SHP77 (cell line): ENCODE measurements around the gene CD14.
"Not testable (repeated sequence)": the region's sequence is repeated elsewhere in the genome, so short reads cannot be mapped to it uniquely, and the experiment has no call there.

Experiments
- DNase-seq, 2 experiments: peaks; one replicate each; lab custom pipeline; 2025; lab: John Stamatoyannopoulos, UW

The CD14 gene

DNA sequence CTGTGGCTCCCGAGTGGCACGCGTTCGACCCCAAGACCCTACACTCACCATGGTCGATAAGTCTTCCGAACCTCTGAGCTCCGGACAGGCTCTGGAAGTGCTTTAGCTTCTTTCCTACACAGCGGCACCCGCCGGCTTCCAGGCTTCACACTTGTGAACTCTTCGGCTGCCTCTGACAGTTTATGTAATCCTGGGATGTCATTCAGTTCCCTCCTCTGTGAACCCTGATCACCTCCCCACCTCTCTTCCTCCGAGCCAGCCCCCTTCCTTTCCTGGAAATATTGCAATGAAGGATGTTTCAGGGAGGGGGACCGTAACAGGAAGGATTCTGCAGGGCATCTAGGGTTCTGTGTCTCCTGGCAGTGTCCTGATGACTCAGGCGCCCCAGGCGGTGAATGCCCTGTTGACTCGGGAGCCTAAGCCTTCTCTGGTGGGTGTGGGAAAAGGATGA, at the start of gene CD14:
Gene CD14 (minus strand): TSS at position 155 of the 451 bp plus-strand sequence. CDS start 104 bp downstream, at position 51.
- DNase-seq, result peak in 1 of 2 experiments; percentile 22

DNA sequence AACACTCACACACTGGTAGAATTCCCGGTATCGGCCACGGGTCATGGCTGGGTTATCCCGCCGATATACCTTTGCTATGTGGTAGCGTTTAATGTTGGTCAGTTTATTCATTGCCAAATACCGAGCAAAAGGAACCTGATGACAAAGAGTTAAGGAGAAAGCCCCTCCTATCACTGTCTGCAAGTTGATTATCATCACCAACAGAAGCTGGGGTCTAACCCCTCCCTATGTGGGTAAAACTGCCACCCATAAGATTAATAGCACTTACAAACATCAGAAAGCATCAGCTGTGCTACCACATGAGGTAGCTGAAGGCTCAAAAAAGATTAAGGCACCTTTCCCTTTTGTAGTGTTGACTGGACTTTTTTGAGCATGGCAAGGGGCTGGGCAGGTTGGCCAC, 46.0 kb upstream of the CD14 start:
- no peak for DNase-seq

- no peak for DNase-seq
These were observed 45.0 kb upstream of the CD14 start for GRCh38 chr5:140677947-140678346.

DNA sequence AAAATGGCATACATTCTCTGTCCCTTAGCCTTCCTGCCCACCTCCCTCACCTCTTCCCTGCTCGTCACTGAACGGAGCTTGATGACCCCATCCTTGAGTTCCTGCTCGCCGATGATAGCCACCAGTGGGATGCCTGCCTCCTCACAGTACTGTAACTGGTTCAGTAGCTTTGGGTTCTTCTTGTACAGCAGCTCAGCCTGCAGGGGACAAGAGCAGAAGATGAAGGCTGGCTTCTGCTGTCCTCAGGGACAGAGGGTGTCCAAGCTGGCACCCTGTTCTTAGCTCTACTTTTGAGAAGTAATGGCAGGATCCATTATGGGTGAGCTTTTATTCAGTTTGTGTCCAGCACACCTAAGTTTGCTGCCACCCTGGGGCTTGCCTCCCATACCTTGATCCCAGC, 41.7 kb upstream of the CD14 start:
- no peak for DNase-seq

GRCh38 chr5:140674211-140674610, 41.2 kb upstream of the CD14 start:
- DNase-seq, result no peak

DNA sequence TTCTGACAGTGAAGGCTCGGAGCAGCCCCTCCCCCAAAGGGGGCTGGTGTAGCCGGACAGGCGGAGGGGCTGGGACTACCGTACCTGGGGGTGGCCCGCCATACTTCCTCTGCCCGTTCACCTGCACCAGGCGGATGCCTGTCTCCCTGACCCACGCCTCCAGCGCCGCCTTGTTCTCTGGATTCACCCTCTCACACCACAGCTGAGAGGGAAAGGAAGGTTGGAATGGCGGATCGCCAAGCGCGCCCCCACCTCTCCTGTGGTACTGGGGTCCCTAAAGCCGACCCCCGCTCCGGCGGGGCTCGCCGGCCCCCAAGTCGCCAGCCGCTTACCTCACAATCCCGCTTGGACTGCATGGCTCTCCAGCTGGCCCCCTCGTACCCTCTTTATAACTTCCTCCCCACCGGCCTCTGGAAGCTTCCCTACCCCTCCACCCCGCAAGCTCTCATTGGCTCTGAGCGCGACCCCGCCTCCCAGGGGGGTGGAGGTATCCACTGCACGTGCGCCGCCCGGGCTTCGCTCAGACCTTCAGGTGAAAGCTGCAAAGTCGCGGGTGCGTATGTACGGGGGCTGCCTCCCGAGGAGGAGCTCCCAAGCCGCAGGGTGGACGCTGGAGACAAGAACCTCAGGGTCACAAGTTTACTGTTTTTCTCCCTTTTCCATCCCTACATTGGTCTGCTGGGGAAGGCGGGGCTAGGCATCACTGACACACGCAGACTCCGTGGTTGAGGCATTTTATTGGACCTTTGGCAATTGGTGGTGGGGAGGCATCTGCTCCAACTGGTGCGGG, 40.4 kb upstream of the CD14 start, which contains the start of gene DND1:
Gene DND1 (minus strand): TSS at position 390 of the 790 bp plus-strand sequence. CDS start 34 bp downstream, at position 356.
- DNase-seq, result no peak

DNA sequence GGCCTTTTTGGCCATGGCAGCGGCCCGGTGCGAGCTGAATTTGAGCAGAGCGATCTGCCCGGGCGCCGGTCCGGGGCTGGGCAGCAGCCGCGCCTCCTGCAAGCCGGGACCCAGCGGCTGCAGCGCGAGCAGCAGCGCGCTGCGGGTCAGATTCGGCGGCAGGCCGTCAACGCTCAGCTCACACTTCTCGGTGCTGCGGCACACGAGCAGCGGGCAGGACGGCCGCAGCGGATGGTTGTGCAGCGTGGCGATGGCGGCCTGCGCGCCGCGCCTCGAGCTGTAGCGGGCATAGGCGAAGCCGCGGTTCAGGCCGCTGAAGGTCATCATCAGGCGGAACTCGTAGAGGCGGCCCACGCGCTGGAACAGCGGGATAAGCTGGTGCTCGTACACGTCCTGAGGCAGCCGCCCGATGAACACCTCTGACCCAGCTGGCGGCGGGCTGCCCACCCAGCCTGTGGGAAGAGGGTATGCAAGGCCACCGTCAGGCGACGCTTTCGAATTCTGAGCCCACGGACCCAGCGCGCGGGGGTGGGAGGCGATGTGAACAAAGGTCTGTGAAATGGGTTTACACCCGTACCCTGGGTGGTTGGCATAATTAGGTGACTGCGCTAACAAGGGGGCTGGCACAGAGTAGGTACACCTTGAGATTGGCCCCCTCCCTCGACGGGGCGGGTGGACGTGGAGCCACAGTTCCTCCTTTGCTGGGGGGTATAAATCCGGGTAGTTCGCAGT, 39.6 kb upstream of the CD14 start:
- peak; percentile 17 to 33 for DNase-seq

DNA sequence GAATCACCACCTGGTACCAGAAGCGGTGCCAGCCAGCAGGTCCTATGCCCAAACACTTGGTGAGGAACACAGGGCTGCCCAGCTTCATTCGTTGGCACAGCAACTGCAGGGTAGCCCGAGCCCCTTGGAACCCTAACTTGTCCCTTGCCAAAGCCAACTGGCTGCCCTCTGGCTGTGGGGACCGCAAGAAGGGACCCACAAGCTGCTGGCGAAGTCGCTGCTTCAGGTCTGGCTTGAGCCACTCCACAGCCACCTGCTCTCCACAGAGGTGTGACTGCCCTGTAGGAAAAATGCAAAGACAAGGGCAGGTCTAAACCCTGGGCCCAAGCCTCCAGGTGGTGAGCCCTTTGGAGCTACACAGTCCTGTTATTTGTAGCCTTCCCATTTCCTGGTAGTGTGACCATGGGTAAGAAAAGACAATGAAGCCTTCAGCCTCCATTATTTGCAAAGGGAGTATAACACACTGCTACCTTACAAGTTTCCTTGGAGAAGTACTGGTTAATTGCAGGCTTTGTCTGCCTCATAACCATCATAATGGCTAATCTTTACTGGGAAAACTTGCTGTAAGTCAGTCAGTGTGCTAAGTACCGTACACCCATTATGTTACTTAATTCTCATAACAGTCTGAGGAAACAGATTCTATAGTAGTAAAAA, 38.6 kb upstream of the CD14 start:
- no peak for DNase-seq

GRCh38 chr5:140671035-140671434, 38.1 kb upstream of the CD14 start:
- DNase-seq, result not testable (repeated sequence)

DNA sequence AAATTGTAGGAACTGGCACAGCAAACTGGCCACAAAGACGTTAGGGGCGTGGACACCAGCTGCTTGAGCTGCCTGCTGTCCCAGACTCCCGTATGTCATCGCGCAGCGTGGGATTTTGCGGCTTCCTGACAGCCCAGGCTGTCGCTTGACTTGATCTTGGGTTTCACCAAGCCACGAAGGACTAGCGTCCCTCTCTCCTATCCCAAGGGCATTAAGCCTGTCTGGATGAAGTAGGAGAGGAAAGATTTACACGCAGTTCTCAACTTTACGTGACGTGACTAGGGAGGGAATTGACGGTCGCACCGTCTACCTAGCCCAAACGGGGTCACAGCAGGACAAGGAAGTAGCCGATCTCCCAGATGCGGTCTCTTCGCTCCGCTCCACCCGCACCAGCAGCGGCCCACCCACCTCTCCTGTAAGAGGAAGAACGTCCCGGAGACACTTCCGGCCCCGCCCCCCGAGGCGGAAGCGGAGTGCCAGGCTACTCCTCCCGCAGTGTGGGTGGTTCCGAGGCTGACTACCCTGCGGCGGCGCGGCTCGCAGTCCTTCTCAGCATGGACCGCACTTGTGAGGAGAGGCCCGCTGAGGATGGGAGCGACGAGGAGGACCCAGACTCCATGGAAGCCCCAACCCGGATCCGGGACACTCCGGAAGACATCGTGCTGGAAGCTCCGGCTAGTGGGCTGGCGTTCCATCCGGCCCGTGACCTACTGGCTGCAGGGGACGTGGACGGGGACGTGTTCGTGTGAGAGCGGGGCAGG, 31.6 kb upstream of the CD14 start, which contains the start of gene WDR55:
Gene WDR55 (plus strand): TSS at position 546 of the 761 bp plus-strand sequence. CDS start 9 bp downstream, at position 555.
- DNase-seq, result peak; percentile 92 to 95

- no peak for DNase-seq
These were observed 31.0 kb upstream of the CD14 start for GRCh38 chr5:140664030-140664358.

DNA sequence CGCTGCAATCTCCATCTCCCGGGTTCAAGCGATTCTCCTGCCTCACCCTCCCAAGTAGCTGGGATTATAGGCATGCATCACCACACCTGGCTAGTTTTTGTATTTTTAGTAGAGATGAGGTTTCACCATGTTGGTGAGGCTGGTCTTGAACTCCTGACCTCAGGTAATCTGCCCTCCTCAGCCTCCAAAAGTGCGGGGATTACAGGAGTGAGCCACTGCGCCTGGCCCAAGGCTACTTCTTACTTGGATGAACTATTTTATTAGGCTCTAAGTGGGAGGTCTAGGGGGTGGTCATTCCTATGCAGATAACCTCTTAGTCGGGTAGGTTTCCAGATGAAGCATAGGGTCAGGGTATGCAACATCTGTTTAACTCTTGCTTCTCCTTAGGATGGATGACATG, 27.4 kb upstream of the CD14 start:
- not testable (repeated sequence) for DNase-seq

GRCh38 chr5:140658870-140659269, 25.9 kb upstream of the CD14 start:
- DNase-seq, result no peak

DNA sequence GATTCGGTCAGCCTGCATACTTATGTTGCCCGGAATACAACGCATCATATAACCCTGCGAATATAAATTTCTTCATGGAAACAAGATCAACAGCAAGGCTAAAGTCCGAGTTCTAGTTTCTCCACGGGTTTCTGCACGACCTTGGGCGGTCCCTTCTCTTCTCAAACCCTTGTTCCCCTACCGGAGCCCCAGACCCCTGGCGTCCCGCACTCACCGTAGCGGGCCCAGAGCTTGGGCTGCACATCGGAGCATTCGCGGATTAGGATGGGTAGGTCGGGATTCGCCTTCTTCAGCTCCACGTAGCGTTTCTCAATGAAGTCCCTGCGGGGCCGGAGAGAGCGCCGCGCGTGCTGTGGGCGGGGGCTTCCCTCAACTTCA, 14.1 kb upstream of the CD14 start:
- DNase-seq, result no peak

DNA sequence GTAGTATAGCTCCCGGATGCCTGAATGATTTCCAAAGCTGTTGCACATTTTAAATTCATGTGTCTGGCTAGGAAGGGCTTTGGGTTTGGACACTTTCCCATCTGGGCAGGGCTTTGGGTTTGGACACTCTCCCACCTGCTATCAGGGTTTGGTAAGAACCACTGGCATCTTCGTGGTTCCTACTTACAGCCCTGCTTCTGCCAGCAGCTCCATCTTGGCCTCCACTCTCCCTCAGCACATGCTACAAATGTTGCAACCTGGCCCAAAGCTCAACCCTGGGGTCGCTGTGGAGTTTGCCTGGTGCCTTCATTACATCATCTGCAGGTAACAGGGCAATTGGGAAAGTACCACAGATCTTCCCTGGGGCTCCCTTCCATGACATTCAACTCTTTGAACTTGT, 9.7 kb upstream of the CD14 start:
- no peak for DNase-seq

DNA sequence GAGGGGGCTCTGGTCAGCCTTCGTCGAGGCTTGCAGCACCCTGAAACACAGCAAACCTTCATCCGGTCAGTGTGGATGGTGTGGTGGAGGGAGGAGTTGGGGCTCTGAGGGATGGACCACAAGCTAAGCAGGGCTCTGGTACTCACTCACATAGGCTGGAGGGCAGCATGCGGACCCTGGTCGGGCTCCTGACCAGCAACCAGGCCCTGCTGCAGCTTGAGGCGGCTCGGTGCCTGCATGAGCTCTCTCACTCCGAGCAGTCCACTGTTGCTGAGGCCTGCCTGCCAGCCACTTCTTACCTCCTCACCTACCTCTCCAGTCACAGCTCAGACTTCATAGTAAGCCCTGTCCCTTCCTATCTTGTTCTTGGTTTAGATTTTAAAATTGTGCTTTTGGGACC, 8.7 kb upstream of the CD14 start:
- DNase-seq, result no peak

DNA sequence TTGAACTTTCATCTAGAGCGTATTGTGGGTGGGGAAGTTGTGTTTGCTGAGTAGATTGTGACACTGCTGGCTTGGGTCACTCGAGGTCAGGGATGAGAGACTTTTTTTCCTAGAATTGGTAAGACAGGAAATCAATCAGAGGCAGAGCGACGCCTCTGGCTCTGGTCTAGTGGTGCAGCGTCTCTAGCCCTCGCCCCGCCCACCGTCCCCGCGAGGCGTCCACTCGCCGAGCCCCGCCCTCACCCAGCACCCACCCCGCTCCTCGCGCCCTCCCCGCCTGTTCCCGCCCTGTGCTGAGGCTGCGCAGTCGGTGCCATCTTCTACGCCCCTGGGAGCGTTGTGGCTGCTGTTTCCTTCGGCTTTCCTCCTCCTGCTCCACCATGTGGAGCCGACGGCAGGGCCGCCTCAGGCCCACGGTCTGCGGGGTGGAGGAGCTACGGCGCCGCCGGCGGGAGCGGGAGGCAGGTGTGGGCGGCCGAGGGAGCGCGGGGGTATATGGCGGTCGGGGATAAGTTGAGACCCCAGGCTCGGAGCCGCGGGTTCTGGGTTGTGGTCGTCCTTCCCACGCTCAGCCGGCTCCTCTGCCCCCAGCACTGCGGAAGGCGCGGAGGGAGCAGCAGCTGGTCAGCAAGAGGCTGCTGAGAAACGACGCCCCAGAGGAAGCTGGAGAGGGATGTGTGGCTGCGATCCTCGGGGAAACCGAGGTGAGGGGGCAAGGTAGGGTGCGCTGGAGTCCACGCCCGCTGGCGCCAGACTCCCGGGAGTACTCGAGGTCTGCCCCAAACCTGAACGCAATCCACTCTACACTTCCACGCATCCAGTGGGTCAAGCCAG, 6.4 kb upstream of the CD14 start, which contains the start of gene TMCO6:
Gene TMCO6 (plus strand): TSS at position 304 of the 834 bp plus-strand sequence. CDS start 77 bp downstream, at position 381.
- DNase-seq, result peak; percentile 87 to 91

GRCh38 chr5:140638898-140639147, 5.8 kb upstream of the CD14 start:
- DNase-seq, result not testable (repeated sequence)

- no peak for DNase-seq
These were observed 4.6 kb upstream of the CD14 start for GRCh38 chr5:140637371-140638100.
